GM23338 (cell line): ENCODE data around the gene KIAA1328.

Experiments
- CREB1 ChIP-seq: fragments of 250-450 bp; sonication (Bioruptor Pico); IDR thresholded peaks from 2 replicates; pipeline ENCODE4 v1.5.0; 2020; ENCODE audit warnings: low read depth, mild to moderate bottlenecking, moderate library complexity
- EZH2 ChIP-seq: fragments of 200-600 bp; sonication (generic); IDR thresholded peaks from one replicate; pipeline ENCODE4 v1.8.0; 2017; ENCODE audit warnings: antibody characterized with exemption, mild to moderate bottlenecking, low read depth; ENCODE audit not compliant: unreplicated experiment
- EZH2phosphoT487 ChIP-seq: fragments of 200-600 bp; sonication (generic); IDR thresholded peaks from one replicate; pipeline ENCODE4 v1.8.1; 2018; ENCODE audit warnings: antibody characterized with exemption; ENCODE audit not compliant: unreplicated experiment
- JUNB ChIP-seq: IDR thresholded peaks from one replicate; pipeline ENCODE4 v1.6.1; 2016; ENCODE audit warnings: antibody characterized with exemption; ENCODE audit not compliant: unreplicated experiment
- POLR2AphosphoS5 ChIP-seq: IDR thresholded peaks from 2 replicates; pipeline ENCODE4 v1.6.1; 2016; ENCODE audit warnings: antibody characterized with exemption, low read depth
- TF ChIP-seq, protein P1 (sequence below), 2 experiments: fragments of 200-600 bp in 1 of 2; sonication (generic) in 1 of 2; conservative IDR thresholded peaks; 2 replicates each; pipeline versions ENCODE4 v1.5.1 to v1.6.1; 2016 to 2017; ENCODE audit warnings: antibody characterized with exemption in 2 of 2, low read depth in 2 of 2, mild to moderate bottlenecking in 2 of 2, moderate library complexity in 1 of 2
- TF ChIP-seq, protein P2 (sequence below): IDR thresholded peaks from 2 replicates; pipeline ENCODE4 v1.6.1; 2016; ENCODE audit warnings: antibody characterized with exemption

DNA sequence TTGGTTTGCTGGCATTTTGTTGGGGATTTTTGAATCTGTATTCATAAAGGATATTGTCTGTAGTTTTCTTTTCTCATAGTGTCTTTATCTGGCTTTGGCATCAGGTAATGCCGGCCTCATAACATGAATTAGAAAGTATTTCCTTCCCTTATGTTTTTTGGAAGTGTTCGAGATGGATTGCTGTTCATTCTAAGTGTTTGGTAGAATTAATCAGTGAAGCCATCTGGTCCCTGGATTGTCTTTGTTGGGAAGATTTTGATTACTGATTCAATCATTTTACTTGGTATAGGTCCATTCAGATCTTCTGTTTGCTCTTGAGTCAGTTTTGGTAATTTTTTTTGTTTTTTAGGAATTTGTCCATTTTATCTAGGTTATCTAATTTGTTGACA lies 22.3 kb downstream of the KIAA1328 start:
- TF ChIP-seq, protein P1, sequence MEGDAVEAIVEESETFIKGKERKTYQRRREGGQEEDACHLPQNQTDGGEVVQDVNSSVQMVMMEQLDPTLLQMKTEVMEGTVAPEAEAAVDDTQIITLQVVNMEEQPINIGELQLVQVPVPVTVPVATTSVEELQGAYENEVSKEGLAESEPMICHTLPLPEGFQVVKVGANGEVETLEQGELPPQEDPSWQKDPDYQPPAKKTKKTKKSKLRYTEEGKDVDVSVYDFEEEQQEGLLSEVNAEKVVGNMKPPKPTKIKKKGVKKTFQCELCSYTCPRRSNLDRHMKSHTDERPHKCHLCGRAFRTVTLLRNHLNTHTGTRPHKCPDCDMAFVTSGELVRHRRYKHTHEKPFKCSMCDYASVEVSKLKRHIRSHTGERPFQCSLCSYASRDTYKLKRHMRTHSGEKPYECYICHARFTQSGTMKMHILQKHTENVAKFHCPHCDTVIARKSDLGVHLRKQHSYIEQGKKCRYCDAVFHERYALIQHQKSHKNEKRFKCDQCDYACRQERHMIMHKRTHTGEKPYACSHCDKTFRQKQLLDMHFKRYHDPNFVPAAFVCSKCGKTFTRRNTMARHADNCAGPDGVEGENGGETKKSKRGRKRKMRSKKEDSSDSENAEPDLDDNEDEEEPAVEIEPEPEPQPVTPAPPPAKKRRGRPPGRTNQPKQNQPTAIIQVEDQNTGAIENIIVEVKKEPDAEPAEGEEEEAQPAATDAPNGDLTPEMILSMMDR (conservative IDR thresholded peaks at IDR 0.05; ENCODE audit: low read depth in 2 of 2): no peak
- TF ChIP-seq POLR2AphosphoS5 (no peak), JUNB (no peak), EZH2 (no peak), EZH2phosphoT487 (no peak), CREB1 (CRISPR knock-in tag) (no peak)
- TF ChIP-seq, protein P2, sequence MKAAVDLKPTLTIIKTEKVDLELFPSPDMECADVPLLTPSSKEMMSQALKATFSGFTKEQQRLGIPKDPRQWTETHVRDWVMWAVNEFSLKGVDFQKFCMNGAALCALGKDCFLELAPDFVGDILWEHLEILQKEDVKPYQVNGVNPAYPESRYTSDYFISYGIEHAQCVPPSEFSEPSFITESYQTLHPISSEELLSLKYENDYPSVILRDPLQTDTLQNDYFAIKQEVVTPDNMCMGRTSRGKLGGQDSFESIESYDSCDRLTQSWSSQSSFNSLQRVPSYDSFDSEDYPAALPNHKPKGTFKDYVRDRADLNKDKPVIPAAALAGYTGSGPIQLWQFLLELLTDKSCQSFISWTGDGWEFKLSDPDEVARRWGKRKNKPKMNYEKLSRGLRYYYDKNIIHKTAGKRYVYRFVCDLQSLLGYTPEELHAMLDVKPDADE: no peak
